Measurements from ENCODE around the gene BTLA.

Gene BTLA, protein sequence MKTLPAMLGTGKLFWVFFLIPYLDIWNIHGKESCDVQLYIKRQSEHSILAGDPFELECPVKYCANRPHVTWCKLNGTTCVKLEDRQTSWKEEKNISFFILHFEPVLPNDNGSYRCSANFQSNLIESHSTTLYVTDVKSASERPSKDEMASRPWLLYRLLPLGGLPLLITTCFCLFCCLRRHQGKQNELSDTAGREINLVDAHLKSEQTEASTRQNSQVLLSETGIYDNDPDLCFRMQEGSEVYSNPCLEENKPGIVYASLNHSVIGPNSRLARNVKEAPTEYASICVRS

DNA sequence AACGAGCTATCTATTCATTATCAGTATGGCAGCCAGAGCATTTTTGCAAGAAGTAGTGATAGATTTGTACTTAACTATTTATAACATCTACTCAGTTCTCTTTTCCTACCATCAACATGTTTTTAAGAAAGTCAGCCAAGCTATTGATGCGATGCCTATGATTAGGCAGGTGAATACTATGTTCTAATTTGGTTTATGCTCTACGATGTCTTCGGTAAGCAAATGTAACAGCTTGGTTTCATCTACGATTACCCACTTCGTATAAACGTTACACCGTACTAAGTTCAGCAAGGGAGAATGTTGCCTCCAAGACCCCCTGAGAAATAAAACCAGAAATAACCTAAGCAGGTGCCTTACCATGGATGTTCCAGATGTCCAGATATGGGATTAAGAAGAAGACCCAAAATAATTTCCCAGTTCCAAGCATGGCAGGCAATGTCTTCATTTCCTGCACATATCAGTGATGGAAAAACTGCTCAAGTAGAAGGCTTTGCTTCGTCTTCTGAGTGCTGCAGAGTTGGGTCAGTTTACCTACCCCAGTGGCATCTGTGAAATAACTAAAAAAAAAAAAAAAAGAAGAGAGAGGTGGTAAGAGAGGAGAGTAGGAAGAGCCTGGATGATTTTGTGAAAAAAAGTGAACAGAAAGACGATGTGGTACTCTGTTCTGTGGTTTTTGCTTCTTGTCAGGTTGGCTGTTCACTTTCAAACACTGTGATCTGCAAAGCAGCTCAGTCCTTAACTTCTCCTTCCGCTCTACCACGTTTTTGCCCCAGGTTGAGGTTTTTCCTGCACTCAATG, at the start of gene BTLA:
TSS of gene BTLA (minus strand) at position 559 of the 798 bp plus-strand sequence. CDS start at position 445, 114 bp downstream.
- no peak within 1 kb of the TSS for H3K4me3 ChIP-seq (ENCODE audit: low read depth, low read length)
- H3K9ac ChIP-seq = no peak within 1 kb of the TSS
- no peaks in the 10 kb centered on the region for H3K79me2 ChIP-seq
- TF ChIP-seq, protein P1, sequence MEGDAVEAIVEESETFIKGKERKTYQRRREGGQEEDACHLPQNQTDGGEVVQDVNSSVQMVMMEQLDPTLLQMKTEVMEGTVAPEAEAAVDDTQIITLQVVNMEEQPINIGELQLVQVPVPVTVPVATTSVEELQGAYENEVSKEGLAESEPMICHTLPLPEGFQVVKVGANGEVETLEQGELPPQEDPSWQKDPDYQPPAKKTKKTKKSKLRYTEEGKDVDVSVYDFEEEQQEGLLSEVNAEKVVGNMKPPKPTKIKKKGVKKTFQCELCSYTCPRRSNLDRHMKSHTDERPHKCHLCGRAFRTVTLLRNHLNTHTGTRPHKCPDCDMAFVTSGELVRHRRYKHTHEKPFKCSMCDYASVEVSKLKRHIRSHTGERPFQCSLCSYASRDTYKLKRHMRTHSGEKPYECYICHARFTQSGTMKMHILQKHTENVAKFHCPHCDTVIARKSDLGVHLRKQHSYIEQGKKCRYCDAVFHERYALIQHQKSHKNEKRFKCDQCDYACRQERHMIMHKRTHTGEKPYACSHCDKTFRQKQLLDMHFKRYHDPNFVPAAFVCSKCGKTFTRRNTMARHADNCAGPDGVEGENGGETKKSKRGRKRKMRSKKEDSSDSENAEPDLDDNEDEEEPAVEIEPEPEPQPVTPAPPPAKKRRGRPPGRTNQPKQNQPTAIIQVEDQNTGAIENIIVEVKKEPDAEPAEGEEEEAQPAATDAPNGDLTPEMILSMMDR (IDR thresholded peaks at IDR 0.05) = no peak
- no peak within 1 kb of the TSS for H2AFZ ChIP-seq
- H3K27me3 ChIP-seq (ENCODE audit: control insufficient read depth, insufficient read depth, low read length) = no peaks in the 10 kb centered on the region
- H3K9me3 ChIP-seq (ENCODE audit: control insufficient read depth, low read length) = no peaks in the 10 kb centered on the region
- H3K36me3 ChIP-seq (ENCODE audit: control insufficient read depth, insufficient read depth, low read length) = no peaks in the 10 kb centered on the region
- H3K27ac ChIP-seq = no peak within 1 kb of the TSS
- no peaks in the 10 kb centered on the region for H3K4me1 ChIP-seq
- H3K4me2 ChIP-seq (ENCODE audit: low read length) = no peak within 1 kb of the TSS

DNA sequence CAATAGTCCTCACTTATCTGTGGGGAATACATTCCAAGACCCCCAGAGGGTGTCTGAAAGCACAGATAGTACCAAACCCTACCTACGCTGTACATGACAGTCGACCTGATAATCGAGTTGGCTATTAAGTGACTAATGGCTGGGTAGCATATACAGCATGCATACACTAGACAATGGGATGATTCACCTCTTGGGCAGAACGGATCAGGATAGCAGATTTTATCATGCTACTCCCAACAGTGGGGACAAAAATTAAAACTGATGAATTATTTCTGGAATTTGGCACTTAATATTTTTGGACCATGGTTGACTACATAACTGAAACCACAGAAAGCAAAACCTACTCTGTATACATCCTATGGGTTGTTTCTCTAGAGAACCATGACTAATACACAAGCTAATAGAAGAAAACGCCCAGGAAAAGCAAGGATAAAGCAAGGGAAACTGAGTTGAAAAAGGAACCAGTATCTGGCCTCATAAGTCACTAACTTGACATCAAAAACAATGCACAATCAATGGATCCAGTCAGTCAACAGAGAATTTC, 47.0 kb upstream of the BTLA start:
- no peaks in the 10 kb centered on the region for H3K4me1 ChIP-seq
- peaks cover 3% of the 10 kb centered on the region for H3K79me2 ChIP-seq
- TF ChIP-seq, protein P1 (IDR thresholded peaks at IDR 0.05) = no peak
- H3K9ac ChIP-seq = no peak overlapping the region
- H3K4me2 ChIP-seq (ENCODE audit: low read length) = no peak overlapping the region
- no peak overlapping the region for H2AFZ ChIP-seq
- no peak overlapping the region for H3K4me3 ChIP-seq (ENCODE audit: low read depth, low read length)
- H3K27me3 ChIP-seq (ENCODE audit: control insufficient read depth, insufficient read depth, low read length) = no peaks in the 10 kb centered on the region
- H3K27ac ChIP-seq = no peak overlapping the region
- no peaks in the 10 kb centered on the region for H3K9me3 ChIP-seq (ENCODE audit: control insufficient read depth, low read length)
- H3K36me3 ChIP-seq (ENCODE audit: control insufficient read depth, insufficient read depth, low read length) = no peaks in the 10 kb centered on the region

DNA sequence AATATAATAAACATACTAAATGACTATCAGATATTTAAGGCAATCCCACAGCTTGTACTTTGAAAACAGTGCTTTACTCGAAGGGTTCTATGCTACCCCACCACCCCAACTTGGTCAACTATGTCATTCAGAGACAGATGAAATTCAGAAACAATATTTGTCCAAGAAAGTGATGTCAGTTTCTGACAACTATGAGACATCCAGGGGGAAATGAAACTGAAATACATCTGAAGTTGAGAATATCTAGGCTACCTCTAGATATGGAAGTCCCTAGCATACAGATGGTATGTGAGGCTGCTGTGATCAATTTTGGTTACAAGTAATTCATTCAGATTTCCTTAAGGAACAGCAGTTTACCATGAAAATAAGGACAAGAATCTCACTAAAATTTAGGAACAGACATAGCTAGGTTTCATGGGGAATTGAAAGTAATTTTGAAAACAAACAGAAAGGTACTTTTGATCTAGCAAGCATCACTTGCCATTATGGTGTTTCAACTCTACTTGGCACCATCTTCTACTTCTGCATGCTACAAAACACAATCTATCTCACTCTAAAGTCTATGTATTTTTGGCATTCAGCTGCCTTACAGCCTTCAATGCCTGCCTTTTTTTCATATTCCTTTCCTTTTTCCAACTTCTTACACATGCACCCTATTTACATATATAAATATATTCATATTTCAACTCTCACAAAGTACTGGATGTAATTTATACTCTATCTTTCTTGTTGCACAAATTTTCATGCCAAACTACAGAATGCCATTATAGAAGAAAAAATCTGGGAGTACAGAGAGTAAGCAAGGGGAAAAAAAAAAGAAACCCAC, 40.8 kb upstream of the BTLA start:
- no peak overlapping the region for H3K27ac ChIP-seq
- H3K27me3 ChIP-seq (ENCODE audit: control insufficient read depth, insufficient read depth, low read length) = no peaks in the 10 kb centered on the region
- H3K4me1 ChIP-seq = no peaks in the 10 kb centered on the region
- no peak overlapping the region for H3K4me2 ChIP-seq (ENCODE audit: low read length)
- H3K4me3 ChIP-seq (ENCODE audit: low read depth, low read length) = no peak overlapping the region
- H3K79me2 ChIP-seq = peaks cover 3% of the 10 kb centered on the region
- H2AFZ ChIP-seq = no peak overlapping the region
- no peaks in the 10 kb centered on the region for H3K9me3 ChIP-seq (ENCODE audit: control insufficient read depth, low read length)
- H3K36me3 ChIP-seq (ENCODE audit: control insufficient read depth, insufficient read depth, low read length) = no peaks in the 10 kb centered on the region
- TF ChIP-seq, protein P1 (IDR thresholded peaks at IDR 0.05) = no peak
- H3K9ac ChIP-seq = no peak overlapping the region

DNA sequence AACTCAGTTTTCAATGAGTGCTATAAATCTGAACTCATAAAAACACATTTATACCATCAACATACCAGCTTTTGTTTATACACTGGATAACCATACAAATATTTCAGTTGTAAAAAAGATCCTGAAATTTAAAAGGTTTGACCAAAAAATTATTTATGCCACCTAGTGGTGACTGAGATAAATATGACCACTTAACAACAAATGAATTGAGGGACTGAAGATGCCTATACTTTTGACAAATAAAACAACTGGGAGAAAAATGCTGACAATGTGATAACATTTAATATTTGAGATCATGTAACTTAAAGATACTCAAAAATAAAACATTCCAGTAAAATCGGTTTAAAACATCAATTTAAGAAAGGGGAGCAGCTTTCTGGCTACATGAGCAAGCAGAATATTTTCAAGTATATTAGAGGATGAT, 32.1 kb upstream of the BTLA start:
- H3K4me3 ChIP-seq (ENCODE audit: low read depth, low read length) = no peak overlapping the region

More for the DNA sequence above, 32.1 kb upstream of the BTLA start:
- Histone ChIP-seq H3K79me2 (no peaks in the 10 kb centered on the region), H3K9me3 (ENCODE audit: control insufficient read depth, low read length) (no peaks in the 10 kb centered on the region), H3K36me3 (ENCODE audit: control insufficient read depth, insufficient read depth, low read length) (no peaks in the 10 kb centered on the region), H3K4me2 (ENCODE audit: low read length) (no peak overlapping the region), H3K4me1 (no peaks in the 10 kb centered on the region), H3K9ac (no peak overlapping the region), H3K27ac (no peak overlapping the region), H2AFZ (no peak overlapping the region), H3K27me3 (ENCODE audit: control insufficient read depth, insufficient read depth, low read length) (no peaks in the 10 kb centered on the region)
- TF ChIP-seq, protein P1 (IDR thresholded peaks at IDR 0.05) = peak; percentile 60
